HG03439 (cell line): ENCODE data around the gene SLC5A10.
"Not testable (repeated sequence)": the region's sequence is repeated elsewhere in the genome, so short reads cannot be mapped to it uniquely, and the experiment has no call there.

Experiments
- ATAC-seq: cut with Tn5 transposase; IDR thresholded peaks from one replicate; pipeline ENCODE4 v1.9.1; 2021; ENCODE audit warnings: mild to moderate bottlenecking, moderate library complexity; ENCODE audit not compliant: unreplicated experiment

The SLC5A10 gene

DNA sequence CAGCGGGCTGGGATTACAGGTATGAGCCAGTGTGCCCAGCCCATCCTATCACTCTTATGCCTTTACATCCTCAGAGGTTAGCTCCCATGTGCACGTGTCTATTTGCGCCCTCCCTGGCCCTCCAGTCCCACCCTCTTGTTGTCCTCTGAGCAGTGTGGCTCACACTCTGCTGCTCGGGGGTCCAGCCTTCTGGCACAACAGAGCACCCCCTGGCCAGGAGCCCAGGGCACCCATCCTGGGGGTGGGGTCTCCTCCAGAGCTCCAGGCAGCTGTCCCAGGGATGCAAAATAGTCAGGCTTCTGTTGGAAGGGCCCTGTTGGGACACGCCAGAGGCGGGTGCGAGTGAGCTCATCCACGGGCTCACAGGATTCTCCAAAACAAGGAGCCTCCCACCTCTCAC is 64.3 kb downstream of the SLC5A10 start:
- ATAC-seq: no peak

DNA sequence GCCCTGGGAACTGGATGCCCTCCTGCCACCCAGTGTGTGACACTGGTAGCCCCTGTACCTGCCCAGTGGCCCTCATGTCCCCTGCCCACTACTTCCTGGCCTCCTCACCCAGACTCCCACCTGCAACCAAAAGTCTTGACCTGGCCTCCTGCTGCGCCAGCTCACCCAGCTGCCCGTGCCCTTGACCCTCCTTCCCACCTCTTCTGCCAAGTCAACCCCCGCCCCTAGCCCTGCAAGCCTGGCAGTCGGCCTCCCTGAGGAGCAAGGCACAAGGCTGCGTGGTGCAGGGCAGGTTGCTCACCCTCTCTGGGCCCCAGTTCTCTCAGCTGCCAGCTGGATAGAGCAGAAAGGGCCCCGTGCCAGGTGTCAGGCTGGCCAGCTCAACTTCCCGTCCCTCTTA is 64.9 kb downstream of the SLC5A10 start:
- ATAC-seq: no peak

- no peak for ATAC-seq
Observed at GRCh38 chr17:19017401-19017800, 65.4 kb downstream of the SLC5A10 start.

GRCh38 chr17:19017804-19018599 is 66.0 kb downstream of the SLC5A10 start:
- no peak for ATAC-seq

- no peak for ATAC-seq
Observed at GRCh38 chr17:19018600-19018950, 66.6 kb downstream of the SLC5A10 start.

GRCh38 chr17:19019041-19019941 is 67.3 kb downstream of the SLC5A10 start:
- ATAC-seq: no peak

- no peak for ATAC-seq
Observed at GRCh38 chr17:19020016-19020415, 68.1 kb downstream of the SLC5A10 start.

DNA sequence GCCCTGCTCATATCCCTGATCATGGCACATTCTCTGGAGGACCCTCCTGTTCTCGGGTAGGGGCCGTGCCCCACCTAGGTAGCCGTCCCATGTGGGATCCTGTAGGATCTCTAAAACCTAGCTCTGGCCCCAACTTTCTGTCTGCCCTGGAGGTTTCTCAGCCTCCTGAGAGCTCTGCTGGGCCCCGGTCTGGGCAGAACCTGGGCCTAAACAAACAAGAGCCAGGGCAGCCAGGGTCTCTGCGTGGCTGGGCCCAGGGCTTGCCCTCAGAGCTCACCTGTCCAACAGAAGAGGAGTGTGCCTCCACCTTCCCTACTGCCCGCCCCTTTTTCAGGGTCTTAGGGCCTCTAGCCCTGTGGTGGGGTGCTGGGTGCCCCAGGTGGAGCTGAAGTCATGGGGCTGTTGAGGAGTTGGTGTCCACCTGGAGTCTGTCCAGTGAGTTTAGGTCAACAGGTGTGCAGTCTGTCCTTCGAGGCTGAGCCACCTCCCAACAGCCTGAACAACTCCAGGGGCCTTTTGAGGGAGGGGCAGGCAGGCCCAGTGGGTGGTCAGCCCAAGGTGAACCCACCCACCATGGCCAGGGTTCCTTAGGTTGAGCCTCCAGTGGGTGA is 69.2 kb downstream of the SLC5A10 start:
- not testable (repeated sequence) for ATAC-seq

GRCh38 chr17:19021622-19022083 is 69.7 kb downstream of the SLC5A10 start:
- no peak for ATAC-seq

- no peak for ATAC-seq
Observed at GRCh38 chr17:19022128-19022527, 70.2 kb downstream of the SLC5A10 start.

DNA sequence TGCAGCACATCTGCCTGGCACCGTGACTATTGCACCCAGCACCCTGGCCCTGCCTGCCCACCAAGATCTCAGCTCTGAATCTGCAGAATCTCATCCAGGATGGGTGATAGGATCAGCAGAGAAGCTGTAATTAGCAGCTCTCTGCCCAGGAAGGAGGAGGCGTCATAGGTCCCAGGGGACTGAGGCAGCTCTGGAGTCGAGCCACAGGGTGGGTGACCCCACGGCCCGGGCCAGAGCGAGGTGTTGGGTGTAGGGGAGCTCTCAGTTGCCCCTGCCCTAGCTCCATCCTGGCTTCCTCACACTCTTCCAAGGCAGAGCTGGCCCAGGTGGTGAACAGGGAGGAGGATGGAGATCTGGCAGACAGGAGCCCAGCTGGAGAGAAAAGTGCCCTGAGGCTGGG is 70.8 kb downstream of the SLC5A10 start:
- ATAC-seq: no peak

DNA sequence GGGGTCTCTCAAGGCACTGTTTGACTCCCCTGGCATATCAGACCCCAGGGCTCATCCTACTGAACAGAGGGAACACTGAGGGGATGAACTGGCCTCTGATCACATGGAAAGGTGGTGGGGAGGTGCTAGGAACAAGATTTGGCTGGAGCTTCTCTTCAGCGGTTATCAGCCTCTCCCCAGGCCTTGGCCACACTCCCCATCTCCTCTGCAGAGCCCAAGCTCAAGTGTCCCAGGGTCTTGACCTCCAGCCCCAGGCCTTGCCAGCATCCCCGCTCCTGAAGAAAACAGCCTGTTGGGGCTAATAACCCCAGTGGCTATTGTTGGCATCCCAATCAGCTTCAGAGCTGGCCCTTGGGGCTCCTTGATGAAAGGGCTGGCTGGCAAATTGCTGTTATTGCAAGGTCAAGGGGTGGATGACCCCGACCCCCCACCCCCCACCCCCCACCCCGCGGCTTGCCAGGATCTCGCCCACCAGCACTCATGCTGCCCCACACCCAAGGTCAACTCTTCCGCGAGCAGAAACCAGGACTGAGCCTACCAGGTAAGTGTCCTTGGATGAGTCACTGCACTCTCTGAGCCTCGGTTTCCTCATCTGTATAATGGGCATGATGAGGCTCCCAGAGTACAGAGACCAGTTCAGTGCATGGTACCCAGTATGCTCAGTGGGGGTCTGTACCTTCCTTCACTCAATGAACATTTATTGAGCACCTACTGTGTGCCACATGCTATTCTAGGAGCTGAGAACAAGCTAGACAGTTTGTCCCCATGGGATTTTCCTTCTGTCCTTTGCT is 71.4 kb downstream of the SLC5A10 start:
- ATAC-seq: no peak

- no peak for ATAC-seq
Observed at GRCh38 chr17:19024101-19025078, 72.4 kb downstream of the SLC5A10 start.

DNA sequence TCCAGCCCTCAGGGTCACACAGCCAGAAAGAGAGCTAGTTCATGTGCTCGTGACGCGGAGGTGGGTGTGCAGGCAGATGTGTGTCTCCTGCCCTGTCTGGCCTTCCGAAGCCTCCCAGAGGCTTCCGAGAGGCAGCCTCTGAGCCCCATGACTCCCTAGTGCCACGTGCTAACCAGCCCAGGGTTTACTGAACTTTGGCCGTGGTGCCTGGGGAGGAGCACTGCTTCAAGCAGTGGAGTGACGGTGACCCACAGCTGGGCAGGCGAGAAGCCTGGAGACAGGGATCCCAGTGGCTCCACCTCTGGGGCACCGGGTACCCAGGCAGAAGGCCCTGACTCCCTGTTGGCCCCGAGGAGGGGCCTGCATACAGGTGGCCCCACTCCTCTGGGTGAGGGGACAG is 76.7 kb downstream of the SLC5A10 start:
- ATAC-seq: not testable (repeated sequence)

GRCh38 chr17:19029740-19030139 is 77.8 kb downstream of the SLC5A10 start:
- not testable (repeated sequence) for ATAC-seq

- ATAC-seq: not testable (repeated sequence)
Observed at GRCh38 chr17:19030771-19031449, 78.9 kb downstream of the SLC5A10 start.

DNA sequence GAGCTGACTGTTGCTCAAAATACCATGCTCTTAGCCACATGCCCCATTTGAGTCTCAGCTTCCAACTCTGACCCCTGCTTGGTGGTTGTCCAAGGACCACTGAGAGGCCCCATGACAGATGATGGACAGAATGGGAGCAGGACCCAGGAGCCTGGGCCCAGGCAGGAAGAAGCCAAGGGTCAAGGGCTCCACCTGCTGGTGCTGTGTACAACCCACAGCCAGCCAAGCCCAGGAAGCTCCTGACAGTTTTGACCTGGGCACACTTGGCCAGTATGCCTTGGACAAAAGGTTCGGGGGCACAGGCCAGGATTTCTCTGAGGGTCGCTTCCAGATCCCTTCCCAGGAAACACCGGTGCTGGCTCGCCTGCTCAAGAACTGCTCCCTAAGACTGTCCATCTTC is 79.8 kb downstream of the SLC5A10 start:
- peak; percentile 46 for ATAC-seq

- peak; percentile 55 for ATAC-seq
Observed at GRCh38 chr17:19032377-19032988, 80.5 kb downstream of the SLC5A10 start.
